Endothelial cell of hepatic sinusoid (primary cell): ENCODE measurements around the gene PDE6B.
"Not testable (repeated sequence)": the region's sequence is repeated elsewhere in the genome, so short reads cannot be mapped to it uniquely, and the experiment has no call there.

Experiments
- in situ Hi-C: cut with HindIII; loops from 2 replicates; pipeline ENCODE4 v1.10.0; 2017; ENCODE audit warnings: low sequenced_read_pairs

The PDE6B gene

GRCh38 chr4:634599-634985, 9.2 kb downstream of the PDE6B start:
- in situ Hi-C loops = no loop called here

- in situ Hi-C loops = not testable (repeated sequence)
Observed at GRCh38 chr4:635066-635835, 9.9 kb downstream of the PDE6B start.

GRCh38 chr4:635851-636627, 10.7 kb downstream of the PDE6B start:
- in situ Hi-C loops = no loop called here

- in situ Hi-C loops = no loop called here
Observed at GRCh38 chr4:636628-637159, 11.3 kb downstream of the PDE6B start.

- in situ Hi-C loops = no loop called here
Observed at GRCh38 chr4:637536-638280, 12.3 kb downstream of the PDE6B start.

DNA sequence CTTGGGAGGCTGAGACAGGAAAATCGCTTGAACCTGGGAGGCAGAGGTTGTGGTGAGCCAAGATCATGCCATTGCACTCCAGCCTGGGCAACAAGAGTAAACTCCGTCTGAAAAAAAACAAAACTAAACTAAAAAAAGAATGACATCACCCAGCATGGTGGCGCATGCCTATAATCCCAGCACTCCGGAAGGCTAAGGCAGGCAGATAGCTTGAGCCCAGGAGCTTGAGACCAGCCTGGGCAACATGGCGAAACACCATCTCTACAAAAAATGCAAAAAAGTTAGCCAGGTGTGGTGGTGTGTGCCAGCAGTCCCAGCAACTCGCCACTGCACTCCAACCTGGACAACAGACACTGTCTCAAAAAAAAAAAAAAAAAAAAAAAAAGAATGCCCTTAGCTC, 17.0 kb downstream of the PDE6B start:
- in situ Hi-C loops = not testable (repeated sequence)

- in situ Hi-C loops = no loop called here
Observed at GRCh38 chr4:646460-646859, 21.1 kb downstream of the PDE6B start.

DNA sequence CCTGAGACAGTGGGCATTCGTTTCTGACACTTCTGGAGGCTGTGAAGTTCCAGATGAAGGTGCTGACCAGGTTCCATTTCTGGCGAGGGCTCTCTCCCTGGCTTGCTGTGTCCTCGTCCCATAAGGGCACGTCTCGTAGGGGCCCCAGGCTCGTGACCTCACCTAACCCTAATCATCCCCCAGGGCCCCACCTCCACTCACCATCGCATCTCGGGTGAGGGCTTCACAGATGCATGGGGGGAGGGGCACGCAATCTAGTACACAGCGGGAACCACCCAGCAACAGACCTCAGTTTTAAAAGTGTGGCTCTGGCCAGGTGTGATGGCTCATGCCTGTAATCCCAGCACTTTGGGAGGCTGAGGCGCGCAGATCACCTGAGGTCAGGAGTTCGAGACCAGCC, 22.1 kb downstream of the PDE6B start:
- in situ Hi-C loops = no loop called here

GRCh38 chr4:648579-649292, 23.4 kb downstream of the PDE6B start:
- in situ Hi-C loops = no loop called here

DNA sequence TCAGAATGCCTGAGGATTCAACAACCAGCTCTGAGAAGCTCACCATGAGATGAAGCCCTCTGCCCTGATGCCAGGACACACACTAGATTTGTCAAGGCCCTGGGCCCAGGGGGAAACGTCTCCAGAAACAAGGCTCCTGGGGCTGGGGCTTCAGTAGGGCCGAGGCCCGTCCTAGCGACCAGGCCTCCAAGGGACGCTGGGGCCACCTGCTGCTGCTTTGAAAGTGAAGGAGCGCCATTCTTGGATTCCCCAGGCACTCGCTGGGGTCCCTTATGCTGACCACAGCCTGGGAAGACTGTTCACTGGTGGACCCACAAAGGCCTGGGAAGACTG, 23.9 kb downstream of the PDE6B start:
- in situ Hi-C loops = no loop called here

DNA sequence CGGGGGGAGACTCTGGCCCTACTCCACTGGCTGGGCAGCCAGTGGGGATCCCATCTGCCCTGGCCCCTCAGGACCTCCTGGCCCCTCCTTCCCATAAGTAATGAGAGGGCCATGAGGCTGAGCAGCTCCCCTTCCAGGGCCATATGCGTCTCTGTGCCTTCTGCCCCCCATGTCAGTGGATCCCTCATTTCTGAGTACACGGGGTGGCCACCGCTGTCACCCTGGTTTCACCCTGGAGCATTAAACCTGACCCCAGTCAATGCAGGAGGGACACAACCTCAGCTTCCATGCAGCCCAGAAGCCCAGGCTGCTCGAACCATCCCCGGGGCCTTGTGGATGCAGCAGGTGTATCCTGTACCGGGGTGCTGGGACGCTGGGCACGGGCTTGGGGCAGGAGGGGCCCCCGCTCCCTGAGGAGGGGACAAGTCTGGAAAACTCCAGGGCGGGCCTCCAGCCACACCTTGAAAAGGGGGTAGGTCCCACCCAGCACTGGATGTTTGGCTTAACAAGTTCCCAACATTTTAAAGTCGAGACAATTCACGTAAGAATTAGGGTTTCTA, 24.5 kb downstream of the PDE6B start:
- in situ Hi-C loops = no loop called here

DNA sequence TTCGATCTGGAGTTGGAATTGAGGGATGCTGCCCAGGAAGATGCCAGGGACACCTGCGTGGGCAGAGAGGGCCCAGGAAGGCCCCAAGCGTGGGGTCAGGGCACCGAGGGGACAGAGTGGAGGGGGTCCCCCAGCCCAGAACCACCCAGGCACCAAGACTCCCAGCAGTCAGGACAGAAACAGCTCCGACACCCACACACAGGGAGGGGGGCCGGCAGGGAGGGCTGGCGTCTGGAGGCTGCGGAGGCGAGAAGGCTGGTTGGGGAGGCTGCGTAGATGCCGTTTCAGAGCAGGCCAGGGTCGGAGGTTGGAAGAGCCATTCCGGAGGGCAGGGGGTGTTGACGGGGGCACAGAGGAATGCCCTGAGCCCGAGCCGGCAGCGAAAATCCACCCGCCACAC, 25.1 kb downstream of the PDE6B start:
- in situ Hi-C loops = no loop called here

DNA sequence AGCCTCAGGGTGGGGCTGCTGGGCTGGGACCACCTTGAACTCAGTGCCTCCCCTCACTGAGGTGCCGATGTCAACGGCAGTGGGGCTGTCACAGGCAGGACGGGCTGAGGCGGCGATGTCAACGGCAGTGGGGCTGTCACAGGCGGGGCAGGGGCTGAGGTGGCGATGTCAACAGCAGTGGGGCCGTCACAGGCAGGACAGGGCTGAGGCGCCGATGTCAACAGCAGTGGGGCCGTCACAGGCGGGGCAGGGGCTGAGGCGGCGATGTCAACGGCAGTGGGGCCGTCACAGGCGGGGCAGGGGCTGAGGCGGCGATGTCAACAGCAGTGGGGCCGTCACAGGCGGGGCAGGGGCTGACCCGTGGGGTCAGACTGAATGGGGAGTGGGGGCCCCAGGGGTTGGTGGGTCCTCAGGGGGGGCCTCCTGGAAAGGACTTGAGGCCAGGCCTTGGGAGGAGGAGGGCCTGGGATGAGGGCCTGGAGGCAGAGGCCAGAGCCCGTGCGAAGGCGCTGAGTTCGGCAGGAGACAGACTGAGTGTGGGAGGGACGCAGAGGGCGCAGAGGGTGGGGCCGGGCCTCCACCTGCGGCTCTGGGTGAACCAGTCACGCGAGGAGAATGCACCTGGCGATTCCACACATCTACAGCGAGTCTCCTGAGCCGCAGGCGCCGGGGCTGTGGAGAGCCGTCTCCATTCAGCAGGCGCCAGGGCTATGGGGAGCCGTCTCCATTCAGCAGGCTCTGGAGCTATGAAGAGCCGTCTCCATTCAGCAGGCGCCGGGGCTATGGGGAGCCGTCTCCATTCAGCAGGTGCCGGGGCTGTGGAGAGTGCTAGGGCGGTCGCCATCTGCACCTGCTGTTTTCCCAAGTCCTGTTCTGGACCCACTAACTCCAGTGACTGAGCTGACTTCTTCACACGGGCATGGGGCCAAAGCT, 25.8 kb downstream of the PDE6B start:
- in situ Hi-C loops = no loop called here

- in situ Hi-C loops = no loop called here
Observed at GRCh38 chr4:651884-652642, 26.7 kb downstream of the PDE6B start.

- in situ Hi-C loops = no loop called here
Observed at GRCh38 chr4:653080-653821, 27.9 kb downstream of the PDE6B start.

DNA sequence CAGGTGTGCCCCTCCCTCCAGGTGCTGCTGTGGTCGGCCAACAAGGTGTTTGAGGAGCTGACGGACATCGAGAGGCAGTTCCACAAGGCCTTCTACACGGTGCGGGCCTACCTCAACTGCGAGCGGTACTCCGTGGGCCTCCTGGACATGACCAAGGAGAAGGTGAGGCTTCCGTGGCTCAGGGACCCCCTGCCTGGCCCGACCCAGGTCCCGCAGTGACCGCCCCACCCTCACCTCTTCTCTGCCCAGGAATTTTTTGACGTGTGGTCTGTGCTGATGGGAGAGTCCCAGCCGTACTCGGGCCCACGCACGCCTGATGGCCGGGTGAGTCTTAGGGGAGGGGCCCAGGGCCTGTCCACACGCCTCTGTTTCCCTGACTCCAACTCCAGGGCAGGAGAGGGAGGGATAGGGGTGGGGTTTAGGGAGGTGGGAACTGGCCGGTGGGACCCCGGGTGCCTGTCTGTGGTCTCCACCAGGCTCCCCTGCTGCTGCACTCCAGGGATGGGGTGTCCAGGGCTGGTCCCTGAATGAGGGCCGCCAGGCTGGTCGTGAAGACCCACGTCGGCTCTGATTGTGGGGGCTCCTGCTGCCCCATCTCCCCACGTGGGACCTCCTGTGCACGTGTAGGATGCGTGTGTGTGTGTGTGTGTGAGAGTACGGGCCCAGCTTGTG, 28.6 kb downstream of the PDE6B start:
- in situ Hi-C loops = no loop called here

DNA sequence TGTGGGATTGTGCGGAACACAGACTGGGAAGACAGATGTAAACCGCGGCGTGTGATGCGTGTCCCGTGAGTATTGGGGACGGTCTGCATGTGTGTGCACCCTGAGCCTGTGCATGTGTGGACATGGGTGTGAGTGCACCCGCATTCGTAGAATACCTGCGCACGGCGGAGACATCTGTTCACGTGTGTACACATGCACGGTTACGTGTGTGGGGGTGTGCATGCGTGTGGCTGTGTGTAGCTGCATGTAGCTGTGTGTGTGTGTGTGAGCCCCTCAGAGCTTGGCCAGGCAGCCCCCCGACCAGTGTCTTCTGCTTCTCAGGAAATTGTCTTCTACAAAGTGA, 29.1 kb downstream of the PDE6B start:
- in situ Hi-C loops = no loop called here
